OCI-LY7 (cell line): ENCODE results near the gene P2RX1.

ENCODE experiments used
- EZH2phosphoT487 ChIP-seq: fragments of 200-600 bp; sonication (generic); IDR thresholded peaks from 2 replicates; pipeline ENCODE4 v1.6.1; 2018; ENCODE audit warnings: low read depth, borderline replicate concordance, mild to moderate bottlenecking, mixed run types, antibody characterized with exemption, low read length, moderate library complexity, mixed read lengths
- TF ChIP-seq, protein P1 (sequence below): fragments of 200-600 bp; sonication (generic); conservative IDR thresholded peaks from 2 replicates; pipeline ENCODE4 v1.5.1; 2014; ENCODE audit warnings: mild to moderate bottlenecking, antibody characterized with exemption, low read length, moderate library complexity, mixed read lengths

DNA sequence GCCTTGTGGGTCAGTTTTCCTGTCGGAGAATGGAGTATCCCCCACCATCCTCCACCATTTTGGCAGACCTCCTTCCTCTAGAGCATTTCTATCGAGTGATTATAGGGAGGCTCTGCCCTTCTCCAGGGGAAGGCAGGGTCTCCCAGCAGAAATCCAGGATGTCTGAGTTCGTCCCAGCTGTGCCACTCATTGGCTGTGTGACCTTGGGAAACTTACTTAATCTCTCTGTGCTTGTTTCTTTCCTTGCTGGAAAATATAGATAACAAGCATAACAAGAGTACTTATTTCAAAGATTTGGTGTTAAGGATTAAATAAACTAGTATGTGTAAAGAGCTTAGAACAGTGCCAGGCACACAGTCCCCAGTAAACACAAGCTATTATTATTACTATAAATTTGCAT is 33.2 kb upstream of the P2RX1 start:
- TF ChIP-seq, protein P1, sequence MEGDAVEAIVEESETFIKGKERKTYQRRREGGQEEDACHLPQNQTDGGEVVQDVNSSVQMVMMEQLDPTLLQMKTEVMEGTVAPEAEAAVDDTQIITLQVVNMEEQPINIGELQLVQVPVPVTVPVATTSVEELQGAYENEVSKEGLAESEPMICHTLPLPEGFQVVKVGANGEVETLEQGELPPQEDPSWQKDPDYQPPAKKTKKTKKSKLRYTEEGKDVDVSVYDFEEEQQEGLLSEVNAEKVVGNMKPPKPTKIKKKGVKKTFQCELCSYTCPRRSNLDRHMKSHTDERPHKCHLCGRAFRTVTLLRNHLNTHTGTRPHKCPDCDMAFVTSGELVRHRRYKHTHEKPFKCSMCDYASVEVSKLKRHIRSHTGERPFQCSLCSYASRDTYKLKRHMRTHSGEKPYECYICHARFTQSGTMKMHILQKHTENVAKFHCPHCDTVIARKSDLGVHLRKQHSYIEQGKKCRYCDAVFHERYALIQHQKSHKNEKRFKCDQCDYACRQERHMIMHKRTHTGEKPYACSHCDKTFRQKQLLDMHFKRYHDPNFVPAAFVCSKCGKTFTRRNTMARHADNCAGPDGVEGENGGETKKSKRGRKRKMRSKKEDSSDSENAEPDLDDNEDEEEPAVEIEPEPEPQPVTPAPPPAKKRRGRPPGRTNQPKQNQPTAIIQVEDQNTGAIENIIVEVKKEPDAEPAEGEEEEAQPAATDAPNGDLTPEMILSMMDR: no peak
- no peak for TF ChIP-seq EZH2phosphoT487
